ENCODE measurements around the gene NIPA2. TPM values are rescaled to one million over a fixed set of nuclear protein-coding genes. Genes with fewer than 3 reads are reported as not detected.
"Not testable (repeated sequence)": the region's sequence is repeated elsewhere in the genome, so short reads cannot be mapped to it uniquely, and the experiment has no call there.

The NIPA2 gene
- total RNA-seq, 1 donor, result 69.1 TPM

DNA sequence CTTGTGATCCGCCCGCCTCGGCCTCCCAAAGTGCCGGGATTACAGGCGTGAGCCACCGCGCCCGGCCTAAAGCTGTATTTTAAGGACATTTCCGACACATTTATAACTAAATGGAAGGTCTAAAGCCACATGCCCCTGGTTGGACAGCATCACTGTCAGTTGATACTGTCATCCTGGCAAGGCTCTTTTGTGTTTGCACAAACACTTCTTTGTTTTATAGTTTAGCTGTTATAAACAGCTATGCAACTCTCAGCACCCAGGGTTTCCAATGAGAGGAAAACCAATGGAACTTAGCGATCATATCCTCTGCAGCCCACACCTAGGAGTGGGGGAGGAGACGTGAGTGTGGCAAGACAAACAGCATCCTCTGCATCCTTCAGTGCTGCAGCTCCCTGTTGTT is 32.3 kb upstream of the NIPA2 start:
- TF ChIP-seq, protein P1, sequence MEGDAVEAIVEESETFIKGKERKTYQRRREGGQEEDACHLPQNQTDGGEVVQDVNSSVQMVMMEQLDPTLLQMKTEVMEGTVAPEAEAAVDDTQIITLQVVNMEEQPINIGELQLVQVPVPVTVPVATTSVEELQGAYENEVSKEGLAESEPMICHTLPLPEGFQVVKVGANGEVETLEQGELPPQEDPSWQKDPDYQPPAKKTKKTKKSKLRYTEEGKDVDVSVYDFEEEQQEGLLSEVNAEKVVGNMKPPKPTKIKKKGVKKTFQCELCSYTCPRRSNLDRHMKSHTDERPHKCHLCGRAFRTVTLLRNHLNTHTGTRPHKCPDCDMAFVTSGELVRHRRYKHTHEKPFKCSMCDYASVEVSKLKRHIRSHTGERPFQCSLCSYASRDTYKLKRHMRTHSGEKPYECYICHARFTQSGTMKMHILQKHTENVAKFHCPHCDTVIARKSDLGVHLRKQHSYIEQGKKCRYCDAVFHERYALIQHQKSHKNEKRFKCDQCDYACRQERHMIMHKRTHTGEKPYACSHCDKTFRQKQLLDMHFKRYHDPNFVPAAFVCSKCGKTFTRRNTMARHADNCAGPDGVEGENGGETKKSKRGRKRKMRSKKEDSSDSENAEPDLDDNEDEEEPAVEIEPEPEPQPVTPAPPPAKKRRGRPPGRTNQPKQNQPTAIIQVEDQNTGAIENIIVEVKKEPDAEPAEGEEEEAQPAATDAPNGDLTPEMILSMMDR (IDR thresholded peaks at IDR 0.05; ENCODE audit: insufficient read depth, low read depth, low read length), result no peak
- H3K4me3 ChIP-seq (ENCODE audit: low read depth, low read length), result no peak overlapping the region
- DNase-seq (ENCODE audit: low read depth), result no peak

DNA sequence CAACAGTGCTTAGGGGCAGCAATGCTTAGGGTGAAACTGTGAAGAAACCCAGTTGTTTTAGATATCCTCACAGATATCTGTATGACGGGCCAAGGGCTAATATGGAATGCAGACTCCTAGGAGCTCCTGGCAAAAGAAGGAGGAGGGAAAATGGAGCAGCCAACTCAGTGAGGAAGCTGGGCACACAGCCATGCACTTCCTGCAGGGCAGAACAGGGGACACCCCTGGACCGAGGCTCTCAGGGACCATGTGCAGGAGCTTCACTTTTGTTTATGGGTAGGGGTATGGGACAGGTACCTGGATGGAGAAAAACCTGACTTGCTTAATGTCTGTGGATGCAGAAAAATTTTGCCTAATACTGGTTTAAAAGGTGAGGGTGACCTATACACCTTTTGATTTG is 31.8 kb upstream of the NIPA2 start:
- no peak for DNase-seq (ENCODE audit: low read depth)
- H3K4me3 ChIP-seq (ENCODE audit: low read depth, low read length), result no peak overlapping the region
- TF ChIP-seq, protein P1 (IDR thresholded peaks at IDR 0.05; ENCODE audit: insufficient read depth, low read depth, low read length), result no peak

DNA sequence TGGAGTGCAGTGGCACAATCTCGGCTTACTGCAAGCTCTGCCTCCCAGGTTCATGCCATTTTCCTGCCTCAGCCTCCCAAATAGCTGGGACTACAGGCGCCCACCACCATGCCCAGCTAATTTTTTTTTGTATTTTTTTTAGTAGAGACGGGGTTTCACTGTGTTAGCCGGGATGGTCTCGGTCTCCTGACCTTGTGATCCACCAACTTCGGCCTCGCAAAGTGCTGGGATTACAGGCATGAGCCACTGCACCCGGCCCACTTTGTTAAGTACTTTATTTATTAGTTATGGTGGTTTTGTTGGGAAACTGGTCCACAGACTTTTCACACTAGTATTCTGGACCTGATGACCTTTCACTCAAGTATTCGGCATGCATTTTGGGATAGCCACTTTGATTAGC is 30.6 kb upstream of the NIPA2 start:
- not testable (repeated sequence) for H3K4me3 ChIP-seq (ENCODE audit: low read depth, low read length)

DNA sequence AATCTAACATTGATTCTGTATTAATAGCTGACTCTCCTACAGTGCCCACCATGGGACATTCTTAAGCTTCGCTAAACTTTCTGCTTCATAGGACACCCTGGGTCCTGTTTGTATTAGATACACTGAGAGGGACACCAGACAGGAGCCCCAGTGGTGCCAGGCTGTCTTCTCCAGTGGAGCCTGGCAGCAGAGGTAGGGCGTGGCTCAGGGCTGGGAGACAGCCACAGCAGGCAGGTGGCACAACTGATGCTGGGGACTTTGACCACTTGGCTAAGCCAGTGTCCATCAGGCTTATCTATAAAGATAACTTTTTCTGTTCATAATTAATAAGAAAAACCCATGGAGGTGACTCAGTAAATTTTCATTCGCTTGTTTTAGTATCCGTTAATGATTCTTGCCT is 30.2 kb upstream of the NIPA2 start:
- H3K4me3 ChIP-seq (ENCODE audit: low read depth, low read length), result no peak overlapping the region
- DNase-seq (ENCODE audit: low read depth), result no peak

More for the DNA sequence above, 30.6 kb upstream of the NIPA2 start:
- DNase-seq (ENCODE audit: low read depth), result not testable (repeated sequence)

DNA sequence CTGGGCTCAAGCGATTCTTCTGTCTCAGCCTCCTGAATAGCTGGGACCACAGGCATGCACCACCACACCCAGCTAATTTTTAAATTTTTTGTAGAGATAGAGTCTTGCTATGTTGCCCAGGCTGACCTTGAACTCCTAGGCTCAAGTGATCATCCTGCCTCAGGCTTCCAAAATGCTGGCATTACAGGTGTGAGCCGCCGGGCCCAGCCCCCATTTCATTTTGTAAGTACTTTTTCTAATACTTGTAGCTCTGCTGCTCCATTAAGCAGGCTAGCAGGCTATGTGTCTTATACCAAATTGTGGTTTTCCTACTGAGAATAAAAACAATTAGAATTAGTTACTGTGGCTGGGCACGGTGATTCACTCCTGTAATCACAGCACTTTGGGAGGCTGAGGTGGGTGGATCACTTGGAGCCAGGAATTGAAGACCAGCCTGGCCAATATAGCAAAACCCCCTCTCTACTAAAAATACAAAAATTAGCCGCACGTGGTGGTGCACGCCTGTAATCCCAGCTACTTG is 29.6 kb upstream of the NIPA2 start:
- DNase-seq (ENCODE audit: low read depth), result no peak
- H3K4me3 ChIP-seq (ENCODE audit: low read depth, low read length), result no peak overlapping the region
- TF ChIP-seq, protein P1 (IDR thresholded peaks at IDR 0.05; ENCODE audit: insufficient read depth, low read depth, low read length), result no peak

More for the DNA sequence above, 30.2 kb upstream of the NIPA2 start:
- TF ChIP-seq, protein P1 (IDR thresholded peaks at IDR 0.05; ENCODE audit: insufficient read depth, low read depth, low read length), result no peak

DNA sequence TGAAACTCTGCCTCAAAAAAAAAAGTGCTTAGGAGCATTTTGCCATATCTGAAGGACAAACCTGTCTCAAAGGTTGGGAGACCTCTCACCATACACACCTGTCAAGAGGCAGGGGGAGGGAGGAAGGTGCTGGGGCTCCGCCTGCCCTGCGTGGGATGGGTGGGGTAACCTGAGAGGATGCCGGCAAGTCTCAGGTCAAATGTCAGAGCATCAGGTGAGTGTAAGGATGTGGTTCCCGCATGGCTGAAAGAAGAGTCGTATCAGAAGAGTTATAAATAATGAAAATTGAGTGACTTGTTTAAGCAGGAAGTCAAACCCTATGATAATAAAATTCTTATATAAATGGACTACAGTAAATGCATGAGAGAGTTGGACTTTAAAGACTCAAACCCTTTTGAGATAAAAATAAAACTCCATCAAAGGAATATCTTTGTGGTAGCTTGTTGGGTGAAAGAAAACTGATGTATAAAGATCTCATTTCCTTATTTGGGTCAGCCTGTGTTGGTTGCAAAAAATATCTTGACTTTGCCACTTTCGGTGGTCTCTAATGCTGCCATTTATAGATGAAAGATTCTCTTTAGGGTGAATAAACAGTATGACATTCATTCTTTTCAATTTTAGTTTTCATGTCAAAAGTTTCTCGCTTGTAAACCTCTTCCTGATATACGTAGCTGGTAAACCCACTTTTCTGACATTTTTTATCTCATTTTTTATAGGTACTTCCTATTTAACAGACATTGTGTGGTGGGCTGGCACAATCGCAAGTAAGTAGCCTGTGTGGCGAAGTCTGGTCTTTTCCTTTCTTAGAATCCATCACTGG is 28.2 kb upstream of the NIPA2 start:
- no peak for DNase-seq (ENCODE audit: low read depth)
- H3K4me3 ChIP-seq (ENCODE audit: low read depth, low read length), result no peak overlapping the region
- TF ChIP-seq, protein P1 (IDR thresholded peaks at IDR 0.05; ENCODE audit: insufficient read depth, low read depth, low read length), result no peak

DNA sequence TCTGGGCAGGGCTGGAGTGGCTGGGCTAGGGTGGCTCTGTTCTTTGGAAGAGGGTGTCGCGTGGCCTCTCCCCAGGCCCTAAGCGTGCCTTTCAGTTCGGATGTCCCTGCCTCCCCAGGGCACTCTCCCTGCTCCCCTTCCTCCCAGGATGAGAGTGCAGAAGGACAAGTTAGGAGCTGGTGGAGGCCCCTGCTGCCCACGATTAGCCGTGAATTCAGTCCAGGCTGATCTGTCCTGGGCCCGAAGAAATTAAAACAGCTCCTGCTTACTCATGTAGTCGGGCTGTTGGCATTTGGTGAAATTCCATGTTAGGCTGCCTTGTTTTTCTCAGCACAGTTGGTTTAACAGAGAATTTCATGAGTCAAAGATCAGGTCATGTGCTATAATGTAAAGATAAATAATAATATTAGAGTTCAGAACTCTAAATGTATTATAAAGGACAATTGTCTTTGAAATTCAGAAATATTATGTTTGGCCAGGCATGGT is 27.6 kb upstream of the NIPA2 start:
- TF ChIP-seq, protein P1 (IDR thresholded peaks at IDR 0.05; ENCODE audit: insufficient read depth, low read depth, low read length), result no peak
- H3K4me3 ChIP-seq (ENCODE audit: low read depth, low read length), result no peak overlapping the region
- DNase-seq (ENCODE audit: low read depth), result no peak

Measured in fibroblast of villous mesenchyme (primary cell).